ENCODE data around the gene PLCB2.

GRCh38 chr15:40306908-40307307, 827 bp downstream of the PLCB2 start:
- TF ChIP-seq CTCF (conservative IDR thresholded peaks at IDR 0.05; ENCODE audit: low read depth in 2 of 2), result no peak
- no peak for TF ChIP-seq EZH2phosphoT487 (IDR thresholded peaks at IDR 0.05; ENCODE audit: unreplicated experiment)
- no peak for TF ChIP-seq REST (IDR thresholded peaks at IDR 0.05; ENCODE audit: unreplicated experiment)
- no peak for TF ChIP-seq JUNB (IDR thresholded peaks at IDR 0.05; ENCODE audit: unreplicated experiment)
- no peak for TF ChIP-seq EZH2 (IDR thresholded peaks at IDR 0.05; ENCODE audit: low read depth, unreplicated experiment)
- no peak for TF ChIP-seq POLR2AphosphoS5 (IDR thresholded peaks at IDR 0.05; ENCODE audit: low read depth)
- no peak for TF ChIP-seq ZNF331 (CRISPR knock-in tag; IDR thresholded peaks at IDR 0.05; ENCODE audit: low read depth)
- no peak for TF ChIP-seq CREB1 (CRISPR knock-in tag; IDR thresholded peaks at IDR 0.05; ENCODE audit: low read depth)
- no peak for TF ChIP-seq ETS1 (IDR thresholded peaks at IDR 0.05)
- no peak for TF ChIP-seq ZNF114 (CRISPR knock-in tag; IDR thresholded peaks at IDR 0.05)

All from GM23338 (cell line).